Glutamatergic neuron (in vitro differentiated cells): ENCODE data around the gene MIOX. TPM values are rescaled to one million over a fixed set of nuclear protein-coding genes. Genes with fewer than 3 reads are reported as not detected.
A peak's percentile ranks its signal among the peaks of the same experiment; 100 is the strongest.
"Not testable (repeated sequence)": the region's sequence is repeated elsewhere in the genome, so short reads cannot be mapped to it uniquely, and the experiment has no call there.

ENCODE experiments used
- DNase-seq: peaks from one replicate; pipeline ENCODE4 v3.0.0; 2022
- H3K27ac Mint-ChIP-seq: one replicate; pipeline ENCODE4 v1.8.0; 2020; ENCODE audit warnings: mild to moderate bottlenecking, mixed read lengths, inconsistent platforms; ENCODE audit not compliant: unreplicated experiment
- H3K27me3 Mint-ChIP-seq: one replicate; pipeline ENCODE4 v1.8.0; 2020; ENCODE audit warnings: mild to moderate bottlenecking, moderate library complexity, mixed read lengths, inconsistent platforms; ENCODE audit not compliant: unreplicated experiment
- H3K36me3 Mint-ChIP-seq: one replicate; pipeline ENCODE4 v1.8.0; 2020; ENCODE audit warnings: mild to moderate bottlenecking, mixed read lengths, inconsistent platforms; ENCODE audit not compliant: unreplicated experiment
- H3K4me1 Mint-ChIP-seq: one replicate; pipeline ENCODE4 v1.8.0; 2020; ENCODE audit warnings: mild to moderate bottlenecking, low read depth, mixed read lengths, inconsistent platforms; ENCODE audit not compliant: unreplicated experiment
- H3K4me3 Mint-ChIP-seq: one replicate; pipeline ENCODE4 v1.8.0; 2020; ENCODE audit warnings: mild to moderate bottlenecking, mixed read lengths, inconsistent platforms; ENCODE audit not compliant: unreplicated experiment
- H3K9me3 Mint-ChIP-seq: one replicate; pipeline ENCODE4 v1.8.0; 2020; ENCODE audit warnings: mild to moderate bottlenecking, moderate library complexity, mixed read lengths, inconsistent platforms; ENCODE audit not compliant: unreplicated experiment
- total RNA-seq: library from RNA; stranded (reverse); fragmentation: NEBNext Ultra II Directional; extraction: Animal tissue kit (Norgen Biotek cat#: 25700); gene quantifications from one replicate; pipeline ENCODE4 v1.2.1, GENCODE V29; 2021; ENCODE audit not compliant: unreplicated experiment
- TF ChIP-seq, protein P1 (sequence below): fragments of 200-600 bp; sonication (generic); IDR thresholded peaks from one replicate; pipeline ENCODE4 v1.5.0; 2021; ENCODE audit not compliant: partially characterized antibody, unreplicated experiment

MIOX gene
- total RNA-seq, 1 donor from 2014 or later: 4.0 TPM

DNA sequence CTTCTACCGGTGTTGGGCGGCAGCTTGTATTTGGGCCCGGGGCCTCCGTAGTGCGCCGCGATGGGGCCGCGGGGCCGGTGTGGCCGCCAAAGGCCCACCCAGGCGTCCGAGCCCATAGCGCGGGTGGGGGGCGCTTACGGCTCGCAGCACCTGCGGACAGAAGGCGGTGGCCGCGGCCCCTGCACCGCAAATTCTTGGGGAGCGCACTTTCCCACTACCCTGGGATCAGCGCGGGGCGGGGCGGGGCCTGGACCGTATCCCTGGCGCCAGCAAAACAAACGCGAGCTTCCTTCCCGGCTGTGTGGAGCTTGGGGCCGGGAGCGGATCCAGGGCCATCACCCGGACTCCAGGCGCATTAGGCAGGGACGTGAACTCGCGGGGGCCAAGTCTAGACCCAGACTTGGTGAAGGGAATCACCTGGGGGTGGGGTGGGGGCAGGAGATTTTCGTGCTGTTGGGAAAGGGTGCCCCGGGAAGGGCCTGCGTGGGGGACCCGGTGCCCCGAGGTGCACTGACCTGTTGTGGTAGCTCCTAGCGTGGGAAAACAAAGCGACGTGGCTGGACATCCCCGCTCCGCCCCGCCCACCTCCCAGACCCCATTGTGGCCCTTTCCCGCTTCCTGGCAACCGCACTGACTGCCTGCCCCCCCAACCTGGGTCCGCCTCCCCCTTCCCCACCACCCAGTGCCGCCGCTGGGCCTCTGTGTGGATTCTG, 45.5 kb downstream of the MIOX start:
- TF ChIP-seq, protein P1, sequence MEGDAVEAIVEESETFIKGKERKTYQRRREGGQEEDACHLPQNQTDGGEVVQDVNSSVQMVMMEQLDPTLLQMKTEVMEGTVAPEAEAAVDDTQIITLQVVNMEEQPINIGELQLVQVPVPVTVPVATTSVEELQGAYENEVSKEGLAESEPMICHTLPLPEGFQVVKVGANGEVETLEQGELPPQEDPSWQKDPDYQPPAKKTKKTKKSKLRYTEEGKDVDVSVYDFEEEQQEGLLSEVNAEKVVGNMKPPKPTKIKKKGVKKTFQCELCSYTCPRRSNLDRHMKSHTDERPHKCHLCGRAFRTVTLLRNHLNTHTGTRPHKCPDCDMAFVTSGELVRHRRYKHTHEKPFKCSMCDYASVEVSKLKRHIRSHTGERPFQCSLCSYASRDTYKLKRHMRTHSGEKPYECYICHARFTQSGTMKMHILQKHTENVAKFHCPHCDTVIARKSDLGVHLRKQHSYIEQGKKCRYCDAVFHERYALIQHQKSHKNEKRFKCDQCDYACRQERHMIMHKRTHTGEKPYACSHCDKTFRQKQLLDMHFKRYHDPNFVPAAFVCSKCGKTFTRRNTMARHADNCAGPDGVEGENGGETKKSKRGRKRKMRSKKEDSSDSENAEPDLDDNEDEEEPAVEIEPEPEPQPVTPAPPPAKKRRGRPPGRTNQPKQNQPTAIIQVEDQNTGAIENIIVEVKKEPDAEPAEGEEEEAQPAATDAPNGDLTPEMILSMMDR: no peak
- no peak overlapping the region for H3K27ac Mint-ChIP-seq
- no peaks in the 10 kb centered on the region for H3K36me3 Mint-ChIP-seq
- H3K9me3 Mint-ChIP-seq: peaks cover 12% of the 10 kb centered on the region
- DNase-seq: peak; percentile 70
- peaks cover 23% of the 10 kb centered on the region for H3K27me3 Mint-ChIP-seq
- peaks cover 6% of the 10 kb centered on the region for H3K4me1 Mint-ChIP-seq
- peak overlapping the region; percentile 55 for H3K4me3 Mint-ChIP-seq

DNA sequence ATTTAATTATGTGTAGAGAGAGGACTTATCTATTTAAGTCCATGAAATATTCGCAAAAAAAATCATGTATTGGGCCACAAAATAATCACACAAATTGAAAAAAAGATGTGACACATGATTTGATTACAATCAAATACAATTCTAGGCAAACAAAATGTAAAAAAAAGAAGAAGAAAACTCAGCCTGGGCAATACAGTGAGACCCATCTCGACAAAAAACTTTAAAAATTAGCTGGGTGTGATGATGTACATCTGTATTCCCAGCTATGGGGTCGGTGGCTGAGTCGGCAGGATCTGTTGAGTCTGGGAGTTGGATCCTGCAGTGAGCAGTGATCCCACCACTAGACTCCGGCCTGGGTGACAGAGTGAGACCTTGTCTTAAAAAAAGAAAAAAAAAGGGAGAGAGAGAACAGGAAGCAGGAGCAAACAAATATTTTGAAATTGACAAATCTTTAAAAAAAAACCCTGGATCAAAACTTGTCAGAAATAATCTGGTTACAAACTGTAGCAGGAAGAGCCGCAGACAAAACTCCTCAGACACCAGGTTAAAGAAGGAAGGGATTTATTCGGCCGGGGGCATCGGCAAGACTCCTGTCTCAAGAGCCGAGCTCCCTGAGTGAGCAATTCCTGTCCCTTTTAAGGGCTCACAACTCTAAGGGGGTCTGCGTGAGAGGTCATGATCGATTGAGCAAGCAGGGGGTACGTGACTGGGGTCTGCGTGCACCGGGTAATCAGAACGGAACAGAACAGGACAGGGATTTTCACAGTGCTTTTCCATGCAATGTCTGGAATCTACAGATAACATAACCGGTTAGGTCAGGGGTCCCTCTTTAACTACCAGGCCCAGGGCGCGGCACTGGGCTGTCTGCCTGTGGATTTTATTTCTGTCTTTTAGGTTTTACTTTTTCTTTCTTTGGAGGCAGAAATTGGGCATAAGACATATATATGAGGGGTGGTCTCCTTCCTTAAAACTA, 46.5 kb downstream of the MIOX start:
- Mint-ChIP-seq H3K4me1 (peaks cover 1% of the 10 kb centered on the region), H3K4me3 (peak overlapping the region; percentile 25), H3K27me3 (peaks cover 13% of the 10 kb centered on the region), H3K9me3 (peaks cover 7% of the 10 kb centered on the region), H3K36me3 (no peaks in the 10 kb centered on the region), H3K27ac (no peak overlapping the region)
- DNase-seq: no peak
- TF ChIP-seq, protein P1: no peak

GRCh38 chr22:50533856-50534711, 47.4 kb downstream of the MIOX start:
- not testable (repeated sequence) for H3K4me3 Mint-ChIP-seq

DNA sequence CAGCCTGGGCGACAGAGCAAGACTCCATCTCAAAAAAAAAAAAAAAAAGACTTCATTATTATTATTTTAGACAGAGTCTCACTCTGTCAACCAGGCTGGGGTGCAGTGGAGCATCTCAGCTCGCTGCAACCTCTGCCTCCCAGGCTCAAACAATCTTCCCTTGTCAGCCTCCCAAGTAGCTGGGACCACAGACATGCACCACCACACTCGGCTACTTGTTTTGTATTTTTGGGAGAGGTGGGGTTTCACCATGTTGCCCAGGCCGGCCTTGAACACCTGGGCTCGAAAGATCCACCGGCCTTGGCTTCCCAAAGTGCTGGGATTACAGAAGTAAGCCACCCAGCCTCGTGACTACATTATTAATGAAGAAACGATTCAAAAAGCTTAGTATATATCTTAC, 48.5 kb downstream of the MIOX start:
- Mint-ChIP-seq H3K36me3 (no peaks in the 10 kb centered on the region), H3K9me3 (peaks cover 2% of the 10 kb centered on the region)

More at GRCh38 chr22:50533856-50534711, 47.4 kb downstream of the MIOX start:
- peaks cover 10% of the 10 kb centered on the region for H3K27me3 Mint-ChIP-seq
- H3K27ac Mint-ChIP-seq, H3K36me3 Mint-ChIP-seq, DNase-seq, H3K4me1 Mint-ChIP-seq, H3K9me3 Mint-ChIP-seq: not testable (repeated sequence)

More for the DNA sequence above, 48.5 kb downstream of the MIOX start:
- Mint-ChIP-seq H3K4me3 (no peak overlapping the region), H3K4me1 (no peaks in the 10 kb centered on the region), H3K27ac (no peak overlapping the region), H3K27me3 (peaks cover 10% of the 10 kb centered on the region)
- TF ChIP-seq, protein P1: no peak
- no peak for DNase-seq
